ENCODE results near the gene NFIA.

DNA sequence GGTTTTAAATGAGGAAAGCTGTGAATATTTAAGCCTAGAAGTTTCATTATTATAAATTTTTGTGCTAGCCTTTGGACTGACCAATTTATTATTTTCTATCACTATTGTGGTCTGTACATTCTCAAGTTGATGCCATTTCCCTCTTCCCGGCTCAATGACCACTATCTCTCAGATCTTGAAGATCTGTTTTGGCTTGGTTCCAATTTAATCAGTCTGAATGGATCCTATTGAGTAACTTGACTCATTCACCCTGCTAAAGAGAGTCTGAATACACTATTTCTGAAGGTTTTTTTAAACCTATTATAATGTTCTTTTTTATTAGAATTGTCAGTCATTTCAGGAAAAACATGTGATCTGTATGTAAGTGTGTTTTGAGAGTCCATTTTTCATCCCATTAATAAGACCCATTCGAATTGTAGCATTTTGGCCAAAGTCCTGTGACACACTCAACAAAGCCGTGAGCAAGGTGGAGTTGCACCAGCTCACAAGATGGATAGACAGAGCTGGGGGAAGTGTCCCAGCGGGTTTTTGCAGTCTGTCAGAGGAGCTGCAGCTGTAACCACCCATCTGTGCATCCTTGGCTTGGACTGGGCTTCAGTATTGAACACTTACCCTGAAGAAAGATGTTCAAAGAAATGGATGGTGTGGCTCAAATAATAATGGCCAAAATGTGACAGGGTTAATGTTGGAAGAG is 145.6 kb downstream of the NFIA start:
- TF ChIP-seq EP300 (IDR thresholded peaks at IDR 0.05) (no peak), POLR2A (IDR thresholded peaks at IDR 0.05; ENCODE audit: low read depth) (no peak)

Measured in esophagus muscularis mucosa (tissue), 2 donors.